H9 (cell line): ENCODE measurements around the gene CYP8B1. TPM values are rescaled to one million over a fixed set of nuclear protein-coding genes. Genes with fewer than 3 reads are reported as not detected.

Experiments used
- DNase-seq: peaks from one replicate; pipeline ENCODE4 v3.0.0-alpha.2; 2017
- H2AFZ ChIP-seq: one replicate; pipeline ENCODE4 v1.6.1; 2013; ENCODE audit warnings: mild to moderate bottlenecking, low read length, control low read depth, moderate library complexity
- H2AK5ac ChIP-seq: 2 replicates; pipeline ENCODE4 v1.6.1; 2013; ENCODE audit warnings: low read length, control low read depth, mixed read lengths; ENCODE audit not compliant: insufficient read length
- H2BK120ac ChIP-seq: one replicate; pipeline ENCODE4 v1.6.1; 2013; ENCODE audit warnings: low read depth, mild to moderate bottlenecking, low read length, control low read depth, inconsistent platforms; ENCODE audit not compliant: poor library complexity, severe bottlenecking
- H2BK12ac ChIP-seq: 2 replicates; pipeline ENCODE4 v1.6.1; 2013; ENCODE audit warnings: low read length, control low read depth, mixed read lengths, low read depth; ENCODE audit not compliant: insufficient read length
- H2BK15ac ChIP-seq: 2 replicates; pipeline ENCODE4 v1.6.1; 2013; ENCODE audit warnings: low read depth, low read length, control low read depth
- H2BK20ac ChIP-seq: one replicate; pipeline ENCODE4 v1.6.1; 2013; ENCODE audit warnings: low read depth, mild to moderate bottlenecking, low read length, control low read depth, inconsistent platforms; ENCODE audit not compliant: poor library complexity, severe bottlenecking
- H2BK5ac ChIP-seq: 2 replicates; pipeline ENCODE4 v1.6.1; 2013; ENCODE audit warnings: low read length, control low read depth, mixed read lengths; ENCODE audit not compliant: insufficient read length
- H3K14ac ChIP-seq: 2 replicates; pipeline ENCODE4 v1.6.1; 2013; ENCODE audit warnings: low read length, control low read depth; ENCODE audit not compliant: insufficient read depth
- H3K18ac ChIP-seq: 2 replicates; pipeline ENCODE4 v1.6.1; 2013; ENCODE audit warnings: low read depth, mild to moderate bottlenecking, mixed read lengths, low read length, control low read depth; ENCODE audit not compliant: insufficient read length
- H3K23ac ChIP-seq: 2 replicates; pipeline ENCODE4 v1.6.1; 2013; ENCODE audit warnings: low read length, control low read depth, mixed read lengths, low read depth; ENCODE audit not compliant: insufficient read length
- H3K23me2 ChIP-seq: 2 replicates; pipeline ENCODE4 v1.6.1; 2013; ENCODE audit warnings: low read depth, mild to moderate bottlenecking, mixed read lengths, low read length, control low read depth; ENCODE audit not compliant: insufficient read length, poor library complexity, severe bottlenecking
- H3K27ac ChIP-seq: 2 replicates; pipeline ENCODE4 v1.5.1; 2013; ENCODE audit warnings: low read length, control low read depth, mixed read lengths, low read depth; ENCODE audit not compliant: insufficient read length
- H3K27me3 ChIP-seq: 2 replicates; pipeline ENCODE4 v1.6.1; 2013; ENCODE audit warnings: low read length, control low read depth, inconsistent platforms; ENCODE audit not compliant: insufficient read depth
- H3K4ac ChIP-seq: 2 replicates; pipeline ENCODE4 v1.6.1; 2013; ENCODE audit warnings: low read depth, mild to moderate bottlenecking, control low read depth, inconsistent platforms, low read length, moderate library complexity
- H3K4me1 ChIP-seq: 2 replicates; pipeline ENCODE4 v1.6.1; 2013; ENCODE audit warnings: low read length, control low read depth, inconsistent platforms; ENCODE audit not compliant: insufficient read depth
- H3K4me2 ChIP-seq: 2 replicates; pipeline ENCODE4 v1.6.1; 2013; ENCODE audit warnings: low read length, control low read depth, mixed read lengths; ENCODE audit not compliant: insufficient read length, insufficient read depth
- H3K56ac ChIP-seq: 2 replicates; pipeline ENCODE4 v1.6.1; 2013; ENCODE audit warnings: low read depth, mild to moderate bottlenecking, mixed read lengths, low read length, control low read depth; ENCODE audit not compliant: insufficient read length
- H3K79me1 ChIP-seq: 2 replicates; pipeline ENCODE4 v1.6.1; 2013; ENCODE audit warnings: low read depth, mild to moderate bottlenecking, moderate library complexity, low read length, control low read depth, inconsistent platforms; ENCODE audit not compliant: insufficient read depth, poor library complexity, severe bottlenecking
- H3K79me2 ChIP-seq: 2 replicates; pipeline ENCODE4 v1.6.1; 2013; ENCODE audit warnings: low read length, control low read depth, inconsistent platforms; ENCODE audit not compliant: insufficient read depth
- H3K9ac ChIP-seq: 2 replicates; pipeline ENCODE4 v1.6.1; 2013; ENCODE audit warnings: low read length, control low read depth, mixed read lengths; ENCODE audit not compliant: insufficient read length; ENCODE audit errors: extremely low read depth
- H3K9me3 ChIP-seq: one replicate; pipeline ENCODE4 v1.6.1; 2013; ENCODE audit warnings: low read depth, low read length, inconsistent platforms; ENCODE audit not compliant: control insufficient read depth
- H3T11ph ChIP-seq: one replicate; pipeline ENCODE4 v1.6.1; 2013; ENCODE audit warnings: mild to moderate bottlenecking, low read length, control low read depth, inconsistent platforms
- H4K20me1 ChIP-seq: one replicate; pipeline ENCODE4 v1.6.1; 2013; ENCODE audit not compliant: control insufficient read depth, insufficient read length, insufficient read depth
- H4K5ac ChIP-seq: 2 replicates; pipeline ENCODE4 v1.6.1; 2013; ENCODE audit warnings: low read depth, mild to moderate bottlenecking, mixed read lengths, low read length, control low read depth; ENCODE audit not compliant: insufficient read length
- H4K8ac ChIP-seq: replicated peaks from 2 replicates; pipeline ENCODE4 v1.6.1; 2013; ENCODE audit warnings: low read length, control low read depth, mixed read lengths, low read depth; ENCODE audit not compliant: insufficient read length
- H4K91ac ChIP-seq: 2 replicates; pipeline ENCODE4 v1.6.1; 2013; ENCODE audit warnings: low read depth, mild to moderate bottlenecking, moderate library complexity, mixed read lengths, low read length, control low read depth; ENCODE audit not compliant: insufficient read length
- H3K27ac Mint-ChIP-seq, 3 experiments: 2 replicates in 2 of 3; 3 replicates in 1 of 3; pipeline ENCODE4 v1.8.0; 2020 to 2021; ENCODE audit warnings: mixed read lengths in 3 of 3, mild to moderate bottlenecking in 1 of 3, moderate library complexity in 1 of 3
- H3K27me3 Mint-ChIP-seq: 2 replicates; pipeline ENCODE4 v1.8.0; 2021; ENCODE audit warnings: low read depth, mild to moderate bottlenecking, moderate library complexity, mixed read lengths
- H3K36me3 Mint-ChIP-seq, 3 experiments: 2 replicates in 2 of 3; 3 replicates in 1 of 3; pipeline ENCODE4 v1.8.0; 2020 to 2021; ENCODE audit warnings: low read depth in 3 of 3, mixed read lengths in 3 of 3; ENCODE audit not compliant: insufficient read depth in 1 of 3
- H3K4me1 Mint-ChIP-seq, 2 experiments: 2 replicates each; pipeline ENCODE4 v1.8.0; 2020; ENCODE audit warnings: mixed read lengths in 2 of 2
- H3K4me3 Mint-ChIP-seq, 2 experiments: 2 replicates in 1 of 2; 3 replicates in 1 of 2; pipeline ENCODE4 v1.8.0; 2020 to 2021; ENCODE audit warnings: mild to moderate bottlenecking in 2 of 2, mixed read lengths in 2 of 2, moderate library complexity in 1 of 2
- H3K9me3 Mint-ChIP-seq, 2 experiments: 2 replicates in 1 of 2; 3 replicates in 1 of 2; pipeline ENCODE4 v1.8.0; 2020; ENCODE audit warnings: mild to moderate bottlenecking in 2 of 2, mixed read lengths in 2 of 2, moderate library complexity in 1 of 2
- WGBS: extraction: QIAGEN DNeasy Blood & Tissue Kit; methylation state at CpG from one replicate; pipeline ENCODE4 v1.1.7; 2013; ENCODE audit warnings: missing lambda C conversion rate, low lambda C conversion rate, mixed read lengths; ENCODE audit not compliant: insufficient read length; ENCODE audit errors: extremely low coverage; 5-methylcytosine and 5-hydroxymethylcytosine counted together
- total RNA-seq: library from RNA; stranded (reverse); gene quantifications from 2 replicates; pipeline ENCODE4 v1.2.1, GENCODE V29; 2021
- TF ChIP-seq, protein P1 (sequence below): fragments of 200-600 bp; sonication (generic); conservative IDR thresholded peaks from 3 replicates; pipeline ENCODE4 v1.8.0; 2021; ENCODE audit warnings: antibody characterized with exemption, mild to moderate bottlenecking

Gene CYP8B1
- total RNA-seq, 1 experiment from 2014 or later: not detected

DNA sequence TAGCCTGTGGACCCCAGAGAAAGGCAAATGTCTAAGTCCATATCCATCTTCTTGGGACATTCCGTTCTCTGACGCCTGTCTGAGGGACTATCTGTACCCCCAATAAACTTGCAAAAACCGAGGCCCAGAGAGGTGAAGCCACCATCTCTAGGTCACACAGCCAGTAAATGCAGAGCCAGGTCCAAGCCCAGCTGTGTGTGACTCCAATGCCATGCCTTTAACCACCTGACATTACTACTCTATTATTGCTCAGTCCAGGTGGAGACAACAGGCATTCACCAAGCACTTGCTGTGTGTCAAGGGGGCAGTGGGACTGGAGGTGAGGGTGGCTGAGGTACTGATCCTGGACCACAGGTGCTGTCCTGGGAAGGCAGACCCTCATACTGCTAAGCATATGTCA is 25.4 kb downstream of the CYP8B1 start:
- Histone ChIP-seq H3K79me2 (no peaks in the 10 kb centered on the region; the same call in 1 of the 2 replicates), H3K27me3 (no peaks in the 10 kb centered on the region), H3K18ac (no peak overlapping the region), H4K5ac (no peak overlapping the region), H4K91ac (no peak overlapping the region), H2BK120ac (no peak overlapping the region), H3K9ac (no peak overlapping the region), H3K56ac (no peak overlapping the region), H3K4me2 (no peak overlapping the region), H3K14ac (no peak overlapping the region), H3K27ac (no peak overlapping the region), H4K20me1 (no peaks in the 10 kb centered on the region), H4K8ac (no peak overlapping the region), H3K79me1 (no peaks in the 10 kb centered on the region), H2AFZ (no peak overlapping the region), H3K4me1 (no peaks in the 10 kb centered on the region), H3K4ac (no peak overlapping the region), H2BK15ac (no peak overlapping the region), H2BK12ac (no peak overlapping the region), H3K23ac (no peak overlapping the region), H2BK20ac (no peak overlapping the region), H2AK5ac (no peak overlapping the region), H2BK5ac (no peak overlapping the region), H3T11ph (no peak overlapping the region), H3K9me3 (no peaks in the 10 kb centered on the region), H3K23me2 (no peaks in the 10 kb centered on the region)
- TF ChIP-seq, protein P1, sequence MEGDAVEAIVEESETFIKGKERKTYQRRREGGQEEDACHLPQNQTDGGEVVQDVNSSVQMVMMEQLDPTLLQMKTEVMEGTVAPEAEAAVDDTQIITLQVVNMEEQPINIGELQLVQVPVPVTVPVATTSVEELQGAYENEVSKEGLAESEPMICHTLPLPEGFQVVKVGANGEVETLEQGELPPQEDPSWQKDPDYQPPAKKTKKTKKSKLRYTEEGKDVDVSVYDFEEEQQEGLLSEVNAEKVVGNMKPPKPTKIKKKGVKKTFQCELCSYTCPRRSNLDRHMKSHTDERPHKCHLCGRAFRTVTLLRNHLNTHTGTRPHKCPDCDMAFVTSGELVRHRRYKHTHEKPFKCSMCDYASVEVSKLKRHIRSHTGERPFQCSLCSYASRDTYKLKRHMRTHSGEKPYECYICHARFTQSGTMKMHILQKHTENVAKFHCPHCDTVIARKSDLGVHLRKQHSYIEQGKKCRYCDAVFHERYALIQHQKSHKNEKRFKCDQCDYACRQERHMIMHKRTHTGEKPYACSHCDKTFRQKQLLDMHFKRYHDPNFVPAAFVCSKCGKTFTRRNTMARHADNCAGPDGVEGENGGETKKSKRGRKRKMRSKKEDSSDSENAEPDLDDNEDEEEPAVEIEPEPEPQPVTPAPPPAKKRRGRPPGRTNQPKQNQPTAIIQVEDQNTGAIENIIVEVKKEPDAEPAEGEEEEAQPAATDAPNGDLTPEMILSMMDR: no peak
- Mint-ChIP-seq H3K36me3 (no peaks in the 10 kb centered on the region), H3K27ac (no peak overlapping the region), H3K4me1 (peaks cover 12% of the 10 kb centered on the region in 2 experiments), H3K4me3 (no peak overlapping the region), H3K9me3 (no peaks in the 10 kb centered on the region), H3K27me3 (peaks cover 3% of the 10 kb centered on the region; the same call in 1 of the 2 replicates)
- WGBS: no CpG with 5 or more reads among the region's 3 CpGs
- no peak for DNase-seq
